Rectal smooth muscle tissue (tissue), 1 donor: ENCODE results near the gene CYFIP1.

Source experiments
- H3K27ac ChIP-seq: one replicate; pipeline ENCODE4 v1.7.0; 2013; ENCODE audit warnings: low read depth, low read length, inconsistent platforms
- H3K27me3 ChIP-seq: one replicate; pipeline ENCODE4 v1.7.0; 2013; ENCODE audit warnings: low read length; ENCODE audit not compliant: control insufficient read depth, insufficient read depth
- H3K36me3 ChIP-seq: one replicate; pipeline ENCODE4 v1.7.0; 2013; ENCODE audit warnings: low read length; ENCODE audit not compliant: control insufficient read depth, insufficient read depth
- H3K4me1 ChIP-seq: one replicate; pipeline ENCODE4 v1.7.0; 2013; ENCODE audit warnings: low read length; ENCODE audit not compliant: control insufficient read depth, insufficient read depth
- H3K4me3 ChIP-seq: one replicate; pipeline ENCODE4 v1.7.0; 2013; ENCODE audit warnings: low read length
- H3K9ac ChIP-seq: one replicate; pipeline ENCODE4 v1.7.0; 2013; ENCODE audit warnings: low read length

Gene CYFIP1

GRCh38 chr15:22902981-22903380 lies 77.2 kb downstream of the CYFIP1 start:
- peaks cover 21% of the 10 kb centered on the region for H3K36me3 ChIP-seq
- H3K27ac ChIP-seq, result no peak overlapping the region
- no peak overlapping the region for H3K4me3 ChIP-seq
- no peaks in the 10 kb centered on the region for H3K27me3 ChIP-seq
- no peaks in the 10 kb centered on the region for H3K4me1 ChIP-seq
- H3K9ac ChIP-seq, result no peak overlapping the region

- H3K27ac ChIP-seq, result no peak overlapping the region
- no peaks in the 10 kb centered on the region for H3K27me3 ChIP-seq
- H3K36me3 ChIP-seq, result peaks cover 23% of the 10 kb centered on the region
- no peaks in the 10 kb centered on the region for H3K4me1 ChIP-seq
- H3K9ac ChIP-seq, result no peak overlapping the region
- no peak overlapping the region for H3K4me3 ChIP-seq
Measured at GRCh38 chr15:22902578-22902977, 77.6 kb downstream of the CYFIP1 start.

GRCh38 chr15:22902046-22902445 lies 78.1 kb downstream of the CYFIP1 start:
- Histone ChIP-seq H3K27ac (no peak overlapping the region), H3K27me3 (no peaks in the 10 kb centered on the region), H3K9ac (no peak overlapping the region), H3K4me3 (no peak overlapping the region), H3K4me1 (no peaks in the 10 kb centered on the region), H3K36me3 (peaks cover 19% of the 10 kb centered on the region)

- H3K9ac ChIP-seq, result no peak overlapping the region
- H3K27ac ChIP-seq, result no peak overlapping the region
- no peaks in the 10 kb centered on the region for H3K27me3 ChIP-seq
Measured at GRCh38 chr15:22895465-22896190, 84.5 kb downstream of the CYFIP1 start.

GRCh38 chr15:22893881-22894280 lies 86.3 kb downstream of the CYFIP1 start:
- Histone ChIP-seq H3K27ac (no peak overlapping the region), H3K36me3 (peaks cover 27% of the 10 kb centered on the region), H3K4me1 (no peaks in the 10 kb centered on the region), H3K4me3 (no peak overlapping the region), H3K9ac (no peak overlapping the region), H3K27me3 (no peaks in the 10 kb centered on the region)

More at GRCh38 chr15:22895465-22896190, 84.5 kb downstream of the CYFIP1 start:
- Histone ChIP-seq H3K4me1 (no peaks in the 10 kb centered on the region), H3K4me3 (no peak overlapping the region), H3K36me3 (peaks cover 27% of the 10 kb centered on the region)

- H3K27me3 ChIP-seq, result no peaks in the 10 kb centered on the region
Measured at GRCh38 chr15:22893081-22893480, 87.1 kb downstream of the CYFIP1 start.

GRCh38 chr15:22892333-22892732 lies 87.8 kb downstream of the CYFIP1 start:
- Histone ChIP-seq H3K9ac (no peak overlapping the region), H3K36me3 (peaks cover 27% of the 10 kb centered on the region), H3K4me1 (no peaks in the 10 kb centered on the region), H3K4me3 (no peak overlapping the region), H3K27ac (no peak overlapping the region), H3K27me3 (no peaks in the 10 kb centered on the region)

More at GRCh38 chr15:22893081-22893480, 87.1 kb downstream of the CYFIP1 start:
- Histone ChIP-seq H3K27ac (no peak overlapping the region), H3K4me3 (no peak overlapping the region), H3K9ac (no peak overlapping the region), H3K36me3 (peaks cover 27% of the 10 kb centered on the region), H3K4me1 (no peaks in the 10 kb centered on the region)

GRCh38 chr15:22891426-22892210 lies 88.5 kb downstream of the CYFIP1 start:
- H3K36me3 ChIP-seq, result peaks cover 27% of the 10 kb centered on the region
- H3K4me1 ChIP-seq, result no peaks in the 10 kb centered on the region
- no peak overlapping the region for H3K27ac ChIP-seq
- no peak overlapping the region for H3K4me3 ChIP-seq
- no peaks in the 10 kb centered on the region for H3K27me3 ChIP-seq
- no peak overlapping the region for H3K9ac ChIP-seq

- no peaks in the 10 kb centered on the region for H3K27me3 ChIP-seq
- no peak overlapping the region for H3K27ac ChIP-seq
- no peaks in the 10 kb centered on the region for H3K4me1 ChIP-seq
- H3K4me3 ChIP-seq, result no peak overlapping the region
- peaks cover 20% of the 10 kb centered on the region for H3K36me3 ChIP-seq
- H3K9ac ChIP-seq, result no peak overlapping the region
Measured at GRCh38 chr15:22890296-22890695, 89.9 kb downstream of the CYFIP1 start.

- Histone ChIP-seq H3K9ac (no peak overlapping the region), H3K27ac (no peak overlapping the region), H3K36me3 (peaks cover 20% of the 10 kb centered on the region), H3K27me3 (no peaks in the 10 kb centered on the region), H3K4me3 (no peak overlapping the region), H3K4me1 (no peaks in the 10 kb centered on the region)
Measured at GRCh38 chr15:22889146-22889818, 90.9 kb downstream of the CYFIP1 start.

- Histone ChIP-seq H3K36me3 (peaks cover 15% of the 10 kb centered on the region), H3K27ac (no peak overlapping the region)
Measured at GRCh38 chr15:22888120-22888859, 91.9 kb downstream of the CYFIP1 start.

More at GRCh38 chr15:22888120-22888859, 91.9 kb downstream of the CYFIP1 start:
- Histone ChIP-seq H3K9ac (no peak overlapping the region), H3K4me3 (no peak overlapping the region), H3K27me3 (no peaks in the 10 kb centered on the region), H3K4me1 (no peaks in the 10 kb centered on the region)
